Right lobe of liver (tissue), 6 donors: ENCODE measurements around the gene SOX15. TPM values are rescaled to one million over a fixed set of nuclear protein-coding genes. Genes with fewer than 3 reads are reported as not detected.

ENCODE experiments used
- ATAC-seq, 4 donors: fragments of 200-7000 bp; cut with Tn5 transposase; one replicate each; pipeline ENCODE4 v1.9.1; 2020; ENCODE audit warnings: mild to moderate bottlenecking in 4 of 4, moderate library complexity in 4 of 4
- DNase-seq, 3 donors: peaks; one replicate each; pipeline ENCODE4 v3.0.0-alpha.2; 2020
- H3K27ac ChIP-seq, 3 donors: fragments of 200-600 bp; one replicate each; pipeline ENCODE4 v1.8.0; 2022
- H3K27me3 ChIP-seq, 2 donors: fragments of 200-600 bp; one replicate each; pipeline ENCODE4 v1.8.0; 2022
- H3K36me3 ChIP-seq, 4 donors: fragments of 200-600 bp; sonication (generic) in 1 of 4; one replicate each; pipeline versions ENCODE4 v1.5.1 to v1.8.0; 2017 to 2022; ENCODE audit warnings: control low read depth in 1 of 4
- H3K4me1 ChIP-seq, 4 donors: fragments of 200-600 bp; sonication (generic) in 1 of 4; one replicate each; pipeline versions ENCODE4 v1.5.1 to v1.8.0; 2017 to 2022; ENCODE audit warnings: control low read depth in 1 of 4
- H3K4me3 ChIP-seq, 3 donors: fragments of 200-600 bp; one replicate each; pipeline ENCODE4 v1.8.0; 2022
- H3K9me3 ChIP-seq, 4 donors: fragments of 200-600 bp; sonication (generic) in 1 of 4; one replicate each; pipeline versions ENCODE4 v1.5.1 to v1.8.0; 2017 to 2022; ENCODE audit warnings: control low read depth in 1 of 4
- POLR2A ChIP-seq: fragments of 450-650 bp; IDR thresholded peaks from one replicate; pipeline ENCODE4 v1.6.1; 2017; ENCODE audit warnings: antibody characterized with exemption, mild to moderate bottlenecking
- WGBS: methylation state at CpG from one replicate; pipeline ENCODE4 v1.1.6; 2018; ENCODE audit warnings: low coverage, low lambda C conversion rate; ENCODE audit not compliant: insufficient coverage; ENCODE audit errors: missing lambda C conversion rate; 5-methylcytosine and 5-hydroxymethylcytosine counted together
- intact Hi-C, 2 donors: fragments of 100-400 bp; cut with DNase I; formaldehyde crosslinking; loops; one replicate each; pipeline versions ENCODE4 v1.11.2 to v1.14.1; 2022
- total RNA-seq, 6 experiments: library from RNA; depleted of rRNA in 2 of 6; stranded (reverse); fragments of >200 nt in 2 of 6; fragmentation: NEBNext Ultra II Directional in 3 of 6; extraction: Animal tissue kit (Norgen Biotek cat#: 25700) in 3 of 6; gene quantifications; one replicate each; pipeline versions ENCODE4 v1.1.0 to v1.2.4, GENCODE V29; 2016 to 2023
- TF ChIP-seq, protein P1 (sequence below), 4 donors: fragments of 200-600 bp in 3 of 4; fragments of 450-650 bp in 1 of 4; IDR thresholded peaks; one replicate each; pipeline versions ENCODE4 v1.5.1 to v1.8.0; 2016 to 2022; ENCODE audit warnings: antibody characterized with exemption in 4 of 4, mild to moderate bottlenecking in 2 of 4
- donor health status: DM: no; HTN: yes; CAD: no.
- donor health status: DM: no; HTN: no; CAD: no.
- donor health status: DM: no; HTN: no; CAD: no.
- donor health status: DM: no; HTN: yes; CAD: no.
- donor health status: DM: no; HTN: yes; CAD: no.

Gene SOX15
- total RNA-seq, 6 experiments from 2014 or later: not detected

DNA sequence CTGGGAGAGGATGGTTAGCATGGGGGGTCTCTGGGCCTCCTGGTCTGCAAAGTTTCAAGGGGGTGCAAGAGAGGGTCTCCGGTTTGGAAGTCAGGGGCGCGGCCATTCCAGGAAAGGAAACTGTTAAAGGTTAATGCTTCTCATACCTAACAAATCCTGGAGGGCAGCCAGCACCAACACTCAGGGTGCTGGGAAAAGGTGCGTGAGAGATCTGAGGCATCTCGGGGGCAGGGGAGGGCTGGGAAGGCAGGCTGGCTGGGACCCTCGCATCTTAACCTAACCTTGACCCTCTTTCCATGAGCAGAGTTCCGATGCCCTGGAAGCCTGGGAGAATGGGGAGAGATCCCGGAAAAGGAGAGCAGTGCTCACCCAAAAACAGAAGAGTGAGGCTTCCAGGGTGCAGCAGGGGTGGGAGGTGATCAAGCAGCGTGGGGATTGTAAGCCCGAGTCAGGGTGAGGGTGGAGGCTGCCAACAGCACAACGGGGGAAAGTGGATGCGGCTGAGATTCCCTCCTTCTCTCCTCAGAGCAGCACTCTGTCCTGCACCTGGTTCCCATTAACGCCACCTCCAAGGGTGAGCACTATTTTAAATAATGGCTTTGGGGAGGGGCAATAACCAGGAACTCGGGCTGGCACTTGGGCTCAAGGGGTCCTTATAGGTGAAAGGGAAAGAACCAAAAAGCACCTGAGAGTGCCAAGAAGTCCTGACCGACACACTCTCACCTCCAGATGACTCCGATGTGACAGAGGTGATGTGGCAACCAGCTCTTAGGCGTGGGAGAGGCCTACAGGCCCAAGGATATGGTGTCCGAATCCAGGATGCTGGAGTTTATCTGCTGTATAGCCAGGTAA is 30.3 kb downstream of the SOX15 start:
- Histone ChIP-seq H3K4me3 (peak overlapping the region; percentile 3 to 41 (median 37)), H3K27me3 (no peaks in the 10 kb centered on the region), H3K27ac (peak overlapping the region; percentile 74 to 92 (median 78)), H3K9me3 (no peaks in the 10 kb centered on the region), H3K4me1 (peaks cover 0 to 30% (median 15%) of the 10 kb centered on the region in 4 donors), H3K36me3 (peaks cover 0 to 3% (median 0%) of the 10 kb centered on the region in 4 donors)
- DNase-seq (no peak), ATAC-seq (no peak)
- 57% methylated on average over 6 of the region's 18 CpGs for WGBS
- TF ChIP-seq POLR2A: no peak
- TF ChIP-seq, protein P1, sequence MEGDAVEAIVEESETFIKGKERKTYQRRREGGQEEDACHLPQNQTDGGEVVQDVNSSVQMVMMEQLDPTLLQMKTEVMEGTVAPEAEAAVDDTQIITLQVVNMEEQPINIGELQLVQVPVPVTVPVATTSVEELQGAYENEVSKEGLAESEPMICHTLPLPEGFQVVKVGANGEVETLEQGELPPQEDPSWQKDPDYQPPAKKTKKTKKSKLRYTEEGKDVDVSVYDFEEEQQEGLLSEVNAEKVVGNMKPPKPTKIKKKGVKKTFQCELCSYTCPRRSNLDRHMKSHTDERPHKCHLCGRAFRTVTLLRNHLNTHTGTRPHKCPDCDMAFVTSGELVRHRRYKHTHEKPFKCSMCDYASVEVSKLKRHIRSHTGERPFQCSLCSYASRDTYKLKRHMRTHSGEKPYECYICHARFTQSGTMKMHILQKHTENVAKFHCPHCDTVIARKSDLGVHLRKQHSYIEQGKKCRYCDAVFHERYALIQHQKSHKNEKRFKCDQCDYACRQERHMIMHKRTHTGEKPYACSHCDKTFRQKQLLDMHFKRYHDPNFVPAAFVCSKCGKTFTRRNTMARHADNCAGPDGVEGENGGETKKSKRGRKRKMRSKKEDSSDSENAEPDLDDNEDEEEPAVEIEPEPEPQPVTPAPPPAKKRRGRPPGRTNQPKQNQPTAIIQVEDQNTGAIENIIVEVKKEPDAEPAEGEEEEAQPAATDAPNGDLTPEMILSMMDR (IDR thresholded peaks at IDR 0.05): no peak
- intact Hi-C loops: loop anchor here (5.0 to 10.0 kb wide), 2 partner anchors 45 to 47 kb away; no protein-coding TSS in a partner anchor

DNA sequence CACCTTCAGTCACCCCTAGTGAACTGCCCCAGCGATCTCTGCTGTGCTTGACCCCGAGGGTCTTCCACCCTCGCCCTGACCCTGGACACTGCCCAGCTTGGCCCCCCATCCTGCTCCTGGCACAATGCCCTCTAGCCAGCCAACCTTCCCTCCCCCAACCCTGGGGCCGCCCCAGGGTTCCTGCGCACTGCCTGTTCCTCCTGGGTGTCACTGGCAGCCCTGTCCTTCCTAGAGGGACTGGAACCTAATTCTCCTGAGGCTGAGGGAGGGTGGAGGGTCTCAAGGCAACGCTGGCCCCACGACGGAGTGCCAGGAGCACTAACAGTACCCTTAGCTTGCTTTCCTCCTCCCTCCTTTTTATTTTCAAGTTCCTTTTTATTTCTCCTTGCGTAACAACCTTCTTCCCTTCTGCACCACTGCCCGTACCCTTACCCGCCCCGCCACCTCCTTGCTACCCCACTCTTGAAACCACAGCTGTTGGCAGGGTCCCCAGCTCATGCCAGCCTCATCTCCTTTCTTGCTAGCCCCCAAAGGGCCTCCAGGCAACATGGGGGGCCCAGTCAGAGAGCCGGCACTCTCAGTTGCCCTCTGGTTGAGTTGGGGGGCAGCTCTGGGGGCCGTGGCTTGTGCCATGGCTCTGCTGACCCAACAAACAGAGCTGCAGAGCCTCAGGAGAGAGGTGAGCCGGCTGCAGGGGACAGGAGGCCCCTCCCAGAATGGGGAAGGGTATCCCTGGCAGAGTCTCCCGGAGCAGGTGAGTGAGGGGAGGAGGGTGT is 31.2 kb downstream of the SOX15 start, which contains the start of gene TNFSF13:
Gene TNFSF13, plus strand, starts transcription at position 207 of the 776 bp plus-strand sequence. Its CDS starts 290 bp downstream, at position 497.
- Histone ChIP-seq H3K4me1 (peaks cover 0 to 30% (median 15%) of the 10 kb centered on the region in 4 donors), H3K27me3 (no peaks in the 10 kb centered on the region), H3K27ac (peak within 1 kb of the TSS; percentile 74 to 92 (median 78)), H3K4me3 (peak within 1 kb of the TSS; percentile 14 to 41 (median 37)), H3K36me3 (no peaks in the 10 kb centered on the region), H3K9me3 (no peaks in the 10 kb centered on the region)
- peak in 2 of 3 donors; percentile 55 to 75 for DNase-seq
- intact Hi-C loops: no loop called here
- TF ChIP-seq POLR2A: no peak
- TF ChIP-seq, protein P1 (IDR thresholded peaks at IDR 0.05): no peak
- 38% methylated on average over 13 of the region's 16 CpGs for WGBS
- ATAC-seq: peak; percentile 10 to 23 (median 22)

DNA sequence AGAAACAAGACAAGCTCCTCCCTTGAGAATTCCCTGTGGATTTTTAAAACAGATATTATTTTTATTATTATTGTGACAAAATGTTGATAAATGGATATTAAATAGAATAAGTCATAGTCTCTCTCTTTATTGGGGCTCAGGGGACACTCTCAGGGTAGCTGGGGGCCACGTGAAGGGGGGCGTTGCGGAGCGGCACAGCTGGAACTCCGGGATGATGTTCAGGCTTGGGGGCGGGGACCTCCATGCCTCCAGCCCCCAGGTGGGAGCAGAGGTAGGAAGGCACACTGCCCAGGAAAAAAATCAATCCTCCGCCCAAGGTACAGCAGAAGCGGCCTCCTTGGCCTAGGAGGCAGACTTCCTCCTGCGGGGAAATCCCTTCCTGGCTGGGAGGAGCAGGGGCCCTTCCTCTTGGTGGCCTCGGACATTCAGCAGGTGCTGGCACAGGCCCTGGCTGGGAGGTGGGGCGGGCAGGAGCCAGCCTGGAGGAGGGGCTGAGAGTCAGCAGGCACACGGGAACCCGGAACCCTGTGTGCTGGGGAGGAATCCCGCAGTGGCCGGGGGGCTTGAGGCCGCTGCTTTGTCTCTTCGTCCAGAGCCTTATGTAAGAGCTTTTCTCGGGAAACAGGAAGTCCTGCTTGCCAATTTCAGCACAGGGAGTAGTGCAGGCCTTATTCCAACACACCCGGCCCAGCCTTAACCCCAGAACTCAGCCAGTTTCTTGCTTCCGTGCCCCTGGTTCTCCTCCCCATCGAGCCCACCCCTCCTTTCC is 31.9 kb downstream of the SOX15 start:
- Histone ChIP-seq H3K4me1 (peaks cover 0 to 27% (median 14%) of the 10 kb centered on the region in 4 donors), H3K36me3 (no peaks in the 10 kb centered on the region), H3K9me3 (no peaks in the 10 kb centered on the region), H3K27ac (peak overlapping the region; percentile 74 to 92 (median 78)), H3K4me3 (peak overlapping the region; percentile 14 to 41 (median 37)), H3K27me3 (no peaks in the 10 kb centered on the region)
- DNase-seq (peak; percentile 87 to 93 (median 91)), ATAC-seq (peak; percentile 64 to 76 (median 67))
- whole genome bisulfite sequencing: 4% methylated on average over 14 of the region's 21 CpGs
- intact Hi-C loops: no loop called here
- TF ChIP-seq, protein P1 (IDR thresholded peaks at IDR 0.05): no peak
- TF ChIP-seq POLR2A: peak; percentile 74
